ENCODE measurements around the gene HMCN2. TPM values are rescaled to one million over a fixed set of nuclear protein-coding genes. Genes with fewer than 3 reads are reported as not detected.

The HMCN2 gene
- total RNA-seq, 2 donors from 2014 or later, result 20.1 to 30.6 TPM

- Histone ChIP-seq H3K4me3 (no peak overlapping the region), H3K9ac (ENCODE audit: low read depth in 2 of 2, low read length in 2 of 2) (no peak overlapping the region), H3K27me3 (no peaks in the 10 kb centered on the region), H3K27ac (no peak overlapping the region), H3K4me1 (no peaks in the 10 kb centered on the region), H3K9me3 (no peaks in the 10 kb centered on the region), H3K36me3 (no peaks in the 10 kb centered on the region)
- no peak for TF ChIP-seq CTCF (IDR thresholded peaks at IDR 0.05)
- no peak for DNase-seq
- intact Hi-C loops (cut with DNase I), result no loop called here
These were observed 21.3 kb downstream of the HMCN2 start for GRCh38 chr9:130286781-130287428.

DNA sequence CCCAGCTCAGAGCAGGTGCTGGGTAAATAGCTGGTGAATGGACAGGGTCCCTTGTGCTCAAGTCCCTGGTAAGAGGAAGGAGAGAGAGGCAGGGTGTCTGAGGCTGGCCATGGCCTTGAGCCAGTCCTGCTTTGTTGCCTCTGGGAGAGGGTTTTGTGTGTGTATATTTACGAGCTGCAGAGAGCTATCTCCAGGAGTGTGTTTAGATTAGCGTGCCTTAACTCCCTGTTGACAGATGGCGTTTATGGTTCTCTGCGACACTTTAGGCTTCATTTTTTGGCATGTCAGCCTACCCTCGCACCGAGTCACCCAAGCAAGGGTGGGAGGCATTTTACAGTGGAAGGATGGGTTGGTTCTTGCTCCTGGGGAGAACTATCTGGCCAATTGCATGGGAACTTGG lies 22.2 kb downstream of the HMCN2 start:
- intact Hi-C loops (cut with DNase I), result no loop called here
- Histone ChIP-seq H3K36me3 (no peaks in the 10 kb centered on the region), H3K27me3 (no peaks in the 10 kb centered on the region)

GRCh38 chr9:130288393-130288792 lies 22.8 kb downstream of the HMCN2 start:
- Histone ChIP-seq H3K36me3 (no peaks in the 10 kb centered on the region), H3K27ac (no peak overlapping the region), H3K27me3 (no peaks in the 10 kb centered on the region), H3K4me3 (no peak overlapping the region), H3K4me1 (no peaks in the 10 kb centered on the region), H3K9me3 (no peaks in the 10 kb centered on the region), H3K9ac (ENCODE audit: low read depth in 2 of 2, low read length in 2 of 2) (no peak overlapping the region)
- TF ChIP-seq CTCF (IDR thresholded peaks at IDR 0.05), result no peak
- intact Hi-C loops (cut with DNase I), result no loop called here
- DNase-seq, result no peak

More for the DNA sequence above, 22.2 kb downstream of the HMCN2 start:
- Histone ChIP-seq H3K9ac (ENCODE audit: low read depth in 2 of 2, low read length in 2 of 2) (peak overlapping the region in 1 of 2 donors; percentile 14), H3K27ac (no peak overlapping the region), H3K9me3 (no peaks in the 10 kb centered on the region), H3K4me3 (no peak overlapping the region), H3K4me1 (no peaks in the 10 kb centered on the region)
- TF ChIP-seq CTCF (IDR thresholded peaks at IDR 0.05), result no peak
- DNase-seq, result no peak

DNA sequence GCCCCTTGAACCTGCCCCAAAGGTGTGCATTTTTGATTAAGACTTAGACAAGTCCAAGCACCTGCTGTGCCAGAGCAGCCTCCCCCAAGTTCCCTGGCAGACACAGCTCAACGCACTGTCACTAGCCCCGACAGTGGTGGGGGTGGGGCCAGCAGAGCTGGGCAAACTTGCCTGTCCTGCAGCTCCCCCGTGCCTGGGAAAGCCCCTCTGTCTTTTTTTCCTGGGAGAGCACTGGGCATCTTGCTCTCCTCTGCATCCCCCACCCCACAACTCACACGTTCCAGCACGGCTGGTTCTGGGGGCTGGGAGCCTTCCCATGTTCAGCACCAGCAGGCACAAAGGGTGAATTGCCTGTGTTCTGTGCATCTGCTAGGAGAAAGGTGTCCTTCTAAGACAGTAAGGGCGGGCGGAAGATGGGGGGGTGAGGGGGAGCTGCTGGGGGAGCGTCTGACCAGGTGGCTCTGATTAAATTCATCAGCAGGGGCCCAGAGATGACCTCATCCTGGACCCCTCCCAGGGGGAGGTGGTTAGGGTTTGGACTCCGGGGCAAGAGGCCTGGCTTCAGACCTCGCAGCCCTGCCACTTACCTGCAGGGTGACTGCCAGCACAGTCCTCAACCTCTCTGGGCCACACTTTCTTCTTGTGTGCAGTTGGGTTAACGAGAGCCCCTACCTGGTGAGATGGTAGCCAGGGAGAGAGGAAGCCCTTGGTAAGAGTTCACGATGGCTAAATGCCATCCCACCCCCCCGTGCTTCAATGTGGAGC lies 23.5 kb downstream of the HMCN2 start:
- H3K27ac ChIP-seq, result no peak overlapping the region
- no peak for DNase-seq
- no peaks in the 10 kb centered on the region for H3K9me3 ChIP-seq
- no peaks in the 10 kb centered on the region for H3K4me1 ChIP-seq
- intact Hi-C loops (cut with DNase I), result no loop called here
- H3K4me3 ChIP-seq, result no peak overlapping the region
- no peaks in the 10 kb centered on the region for H3K27me3 ChIP-seq
- no peaks in the 10 kb centered on the region for H3K36me3 ChIP-seq
- no peak overlapping the region for H3K9ac ChIP-seq (ENCODE audit: low read depth in 2 of 2, low read length in 2 of 2)
- TF ChIP-seq CTCF (IDR thresholded peaks at IDR 0.05), result no peak

GRCh38 chr9:130289711-130290241 lies 24.2 kb downstream of the HMCN2 start:
- peak overlapping the region in 1 of 2 donors; percentile 9 for H3K9ac ChIP-seq (ENCODE audit: low read depth in 2 of 2, low read length in 2 of 2)
- H3K27me3 ChIP-seq, result no peaks in the 10 kb centered on the region
- no peak overlapping the region for H3K27ac ChIP-seq
- H3K36me3 ChIP-seq, result no peaks in the 10 kb centered on the region
- no peak for DNase-seq
- TF ChIP-seq CTCF (IDR thresholded peaks at IDR 0.05), result no peak
- no peaks in the 10 kb centered on the region for H3K4me1 ChIP-seq
- H3K9me3 ChIP-seq, result no peaks in the 10 kb centered on the region
- intact Hi-C loops (cut with DNase I), result no loop called here
- no peak overlapping the region for H3K4me3 ChIP-seq
